SK-N-SH (cell line): Measurements from ENCODE around the gene R3HDML. TPM values are rescaled to one million over a fixed set of nuclear protein-coding genes. Genes with fewer than 3 reads are reported as not detected.
"Not testable (repeated sequence)": the region's sequence is repeated elsewhere in the genome, so short reads cannot be mapped to it uniquely, and the experiment has no call there.

Experiments
- CTCF ChIA-PET: fragments of 300-600, 350-600 bp; formaldehyde crosslinking; extraction: SDS; loops from one replicate; lab custom pipeline; 2021; lab: Yijun Ruan, JAX
- POLR2A ChIA-PET: fragments of 350-600 bp; sonication (Branson Sonifier 250); formaldehyde crosslinking; extraction: SDS; loops from one replicate; lab custom pipeline; 2020; ENCODE audit warnings: antibody characterized with exemption, inconsistent platforms; lab: Yijun Ruan, JAX
- DNase-seq: peaks from one replicate; pipeline ENCODE4 v3.0.0; 2012
- H2AFZ ChIP-seq: fragments of 200-600 bp; sonication (generic); 2 replicates; pipeline ENCODE4 v1.8.1; 2016; ENCODE audit warnings: antibody characterized with exemption, mild to moderate bottlenecking, low read depth
- H3F3A ChIP-seq: fragments of 200-600 bp; sonication (generic); replicated peaks from 2 replicates; pipeline ENCODE3; 2016; ENCODE audit warnings: antibody characterized with exemption, mild to moderate bottlenecking; ENCODE audit not compliant: insufficient read depth
- H3K27ac ChIP-seq, 2 experiments: fragments of 200-500 bp in 1 of 2; fragments of 200-600 bp in 1 of 2; sonication (Bioruptor generic) in 1 of 2; sonication (generic), shearing (Covaris generic) in 1 of 2; 2 replicates each; pipeline versions ENCODE4 v1.5.1 to v1.6.1; 2014 to 2016; ENCODE audit warnings: low read depth in 2 of 2, inconsistent platforms in 1 of 2, low read length in 1 of 2, mild to moderate bottlenecking in 1 of 2, mixed read lengths in 1 of 2
- H3K27me3 ChIP-seq: fragments of 200-600 bp; sonication (generic), shearing (Covaris generic); 2 replicates; pipeline ENCODE4 v1.6.1; 2016; ENCODE audit warnings: mixed run types; ENCODE audit not compliant: insufficient read depth
- H3K36me3 ChIP-seq, 2 experiments: fragments of 200-500 bp in 1 of 2; fragments of 200-600 bp in 1 of 2; sonication (Bioruptor generic) in 1 of 2; sonication (generic) in 1 of 2; replicated peaks in 1 of 2; 2 replicates each; pipeline versions ENCODE3 to v1.5.1; 2014 to 2016; ENCODE audit warnings: low read length in 1 of 2, mild to moderate bottlenecking in 1 of 2; ENCODE audit not compliant: insufficient read depth in 2 of 2, control insufficient read depth in 1 of 2
- H3K4me1 ChIP-seq, 2 experiments: fragments of 200-500 bp in 1 of 2; fragments of 200-600 bp in 1 of 2; sonication (Bioruptor generic) in 1 of 2; sonication (generic), shearing (Covaris generic) in 1 of 2; 2 replicates each; pipeline versions ENCODE4 v1.5.1 to v1.6.1; 2014 to 2016; ENCODE audit warnings: low read depth in 1 of 2, low read length in 1 of 2, mixed run types in 1 of 2; ENCODE audit not compliant: insufficient read depth in 2 of 2, control insufficient read depth in 1 of 2
- H3K4me2 ChIP-seq: fragments of 200-600 bp; sonication (generic), shearing (Covaris generic); 2 replicates; pipeline ENCODE4 v1.6.1; 2017; ENCODE audit warnings: mixed run types
- H3K4me3 ChIP-seq, 2 experiments: fragments of 200-500 bp in 1 of 2; fragments of 200-600 bp in 1 of 2; sonication (Bioruptor generic) in 1 of 2; sonication (generic), shearing (Covaris generic) in 1 of 2; 2 replicates each; pipeline versions ENCODE4 v1.5.1 to v1.8.1; 2014 to 2016; ENCODE audit warnings: low read depth in 2 of 2, inconsistent platforms in 1 of 2, low read length in 1 of 2, mild to moderate bottlenecking in 1 of 2, mixed read lengths in 1 of 2, moderate library complexity in 1 of 2
- H3K79me2 ChIP-seq: fragments of 200-600 bp; sonication (generic); 2 replicates; pipeline ENCODE4 v1.8.1; 2017; ENCODE audit warnings: mild to moderate bottlenecking; ENCODE audit not compliant: insufficient read depth
- H3K9ac ChIP-seq: fragments of 200-600 bp; sonication (generic); 2 replicates; pipeline ENCODE4 v1.6.1; 2017; ENCODE audit warnings: mixed run types
- H3K9me2 ChIP-seq: fragments of 200-600 bp; sonication (generic); 2 replicates; pipeline ENCODE4 v1.6.1; 2017; ENCODE audit warnings: mixed run types
- H3K9me3 ChIP-seq: fragments of 200-600 bp; sonication (generic); 2 replicates; pipeline ENCODE4 v1.6.1; 2017; ENCODE audit warnings: mixed run types, mild to moderate bottlenecking, moderate library complexity
- H4K20me1 ChIP-seq: fragments of 200-600 bp; sonication (generic); 2 replicates; pipeline ENCODE4 v1.6.1; 2017; ENCODE audit warnings: mild to moderate bottlenecking, mixed run types; ENCODE audit not compliant: insufficient read depth
- FOSL2 ChIP-seq: IDR thresholded peaks from 2 replicates; pipeline ENCODE4 v1.4.0; 2012; ENCODE audit warnings: low read depth, mild to moderate bottlenecking, moderate library complexity, borderline replicate concordance
- FOXJ3 ChIP-seq: sonication (generic); formaldehyde crosslinking; IDR thresholded peaks from 2 replicates; pipeline ENCODE4 v1.5.1; 2020; ENCODE audit warnings: mild to moderate bottlenecking, missing genetic modification reagents
- MXI1 ChIP-seq: IDR thresholded peaks from 2 replicates; pipeline ENCODE4 v1.6.1; 2012; ENCODE audit warnings: mild to moderate bottlenecking, low read depth, low read length, improper control_type of control experiment
- SIN3A ChIP-seq: IDR thresholded peaks from 2 replicates; pipeline ENCODE4 v1.6.1; 2012; ENCODE audit warnings: low read depth, mild to moderate bottlenecking, low read length, moderate library complexity, borderline replicate concordance
- TAF1 ChIP-seq: IDR thresholded peaks from 2 replicates; pipeline ENCODE4 v1.6.1; 2012; ENCODE audit warnings: low read depth, mild to moderate bottlenecking, low read length, moderate library complexity, borderline replicate concordance
- YY1 ChIP-seq: IDR thresholded peaks from 2 replicates; pipeline ENCODE4 v1.4.0; 2012; ENCODE audit warnings: low read depth, mild to moderate bottlenecking
- WGBS: methylation state at CpG from one replicate; pipeline ENCODE4 v1.1.6; 2017; ENCODE audit warnings: low lambda C conversion rate; 5-methylcytosine and 5-hydroxymethylcytosine counted together
- polyA plus RNA-seq, 3 experiments: library from polyadenylated mRNA; depleted of rRNA; stranded (reverse); fragments of >200 nt; gene quantifications; 2 replicates each; pipeline ENCODE4 v1.2.3, GENCODE V29; 2012
- TF ChIP-seq, protein P1 (sequence below): IDR thresholded peaks from 2 replicates; pipeline ENCODE4; 2012
- TF ChIP-seq, protein P2 (sequence below): IDR thresholded peaks from 2 replicates; pipeline ENCODE4 v1.4.0; 2012; ENCODE audit warnings: low read depth, borderline replicate concordance
- TF ChIP-seq, protein P3 (sequence below): fragments of 150-350 bp; IDR thresholded peaks from 2 replicates; pipeline ENCODE4 v1.6.1; 2017; ENCODE audit warnings: antibody characterized with exemption, low read length, low read depth, borderline replicate concordance
- TF ChIP-seq, protein P4 (sequence below): fragments of 200-600 bp; sonication (generic); IDR thresholded peaks from 2 replicates; pipeline ENCODE4 v1.6.1; 2017; ENCODE audit warnings: antibody characterized with exemption, mild to moderate bottlenecking, moderate library complexity

Gene R3HDML
- polyA plus RNA-seq, 1 of the 3 experiments (the other 2 are of a cell fraction), result not detected

- H3K27ac ChIP-seq, H3K4me2 ChIP-seq, H3K4me3 ChIP-seq, H3K4me1 ChIP-seq, H3K36me3 ChIP-seq, H4K20me1 ChIP-seq, DNase-seq, H3K9me2 ChIP-seq, H3K9ac ChIP-seq, H3K79me2 ChIP-seq, H2AFZ ChIP-seq, POLR2A ChIA-PET, H3K27me3 ChIP-seq, H3K9me3 ChIP-seq, H3F3A ChIP-seq: not testable (repeated sequence)
- WGBS, result 97% methylated on average over 20 of the region's 42 CpGs
- CTCF ChIA-PET, result interaction anchor here (1.7 kb wide), 1 partner anchor 12 kb away, joined by 7 read pairs; the partner anchor contains the start of gene FITM2
These were observed 37.8 kb upstream of the R3HDML start for GRCh38 chr20:44299011-44299535.

DNA sequence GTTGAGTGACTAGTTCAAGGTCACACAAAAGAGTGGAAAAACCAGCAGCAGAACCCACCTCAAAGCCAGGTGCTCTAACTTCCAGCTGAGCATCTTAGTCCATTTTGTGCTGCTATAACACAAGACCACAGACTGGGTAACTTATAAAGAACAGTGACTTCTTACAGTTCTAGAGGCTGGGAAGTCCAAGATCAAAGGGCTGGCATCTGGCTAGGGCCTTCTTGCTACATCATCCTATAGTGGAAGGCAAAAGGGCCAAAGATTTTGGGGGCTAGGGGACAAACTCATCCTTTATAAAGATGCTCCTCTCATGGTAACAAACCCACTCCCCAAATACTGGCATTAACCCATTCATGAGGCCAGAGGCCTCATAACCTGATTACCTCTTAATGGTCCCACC is 35.6 kb upstream of the R3HDML start:
- POLR2A ChIA-PET, result no interaction called here
- Histone ChIP-seq H3K9ac (no peak overlapping the region), H3K36me3 (peaks cover 1 to 3% of the 10 kb centered on the region in 2 experiments), H3K4me2 (no peak overlapping the region), H3K9me3 (no peaks in the 10 kb centered on the region), H3K27me3 (no peaks in the 10 kb centered on the region), H3K9me2 (no peaks in the 10 kb centered on the region), H3F3A (no peaks in the 10 kb centered on the region), H2AFZ (no peak overlapping the region), H3K4me3 (no peak overlapping the region), H4K20me1 (no peaks in the 10 kb centered on the region), H3K27ac (no peak overlapping the region), H3K4me1 (no peaks in the 10 kb centered on the region), H3K79me2 (no peaks in the 10 kb centered on the region)
- CTCF ChIA-PET, result interaction anchor here (1.3 to 1.6 kb wide), 3 partner anchors 10 to 86 kb away, joined by 3 to 11 read pairs (median 7); partner anchors contain the start of gene FITM2
- DNase-seq, result no peak
- TF ChIP-seq YY1 (no peak), SIN3A (no peak), TAF1 (no peak), FOXJ3 (CRISPR knock-in tag) (no peak), FOSL2 (no peak), MXI1 (no peak)
- TF ChIP-seq, protein P1, sequence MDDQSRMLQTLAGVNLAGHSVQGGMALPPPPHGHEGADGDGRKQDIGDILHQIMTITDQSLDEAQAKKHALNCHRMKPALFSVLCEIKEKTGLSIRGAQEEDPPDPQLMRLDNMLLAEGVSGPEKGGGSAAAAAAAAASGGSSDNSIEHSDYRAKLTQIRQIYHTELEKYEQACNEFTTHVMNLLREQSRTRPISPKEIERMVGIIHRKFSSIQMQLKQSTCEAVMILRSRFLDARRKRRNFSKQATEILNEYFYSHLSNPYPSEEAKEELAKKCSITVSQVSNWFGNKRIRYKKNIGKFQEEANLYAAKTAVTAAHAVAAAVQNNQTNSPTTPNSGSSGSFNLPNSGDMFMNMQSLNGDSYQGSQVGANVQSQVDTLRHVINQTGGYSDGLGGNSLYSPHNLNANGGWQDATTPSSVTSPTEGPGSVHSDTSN, result no peak
- TF ChIP-seq, protein P2, sequence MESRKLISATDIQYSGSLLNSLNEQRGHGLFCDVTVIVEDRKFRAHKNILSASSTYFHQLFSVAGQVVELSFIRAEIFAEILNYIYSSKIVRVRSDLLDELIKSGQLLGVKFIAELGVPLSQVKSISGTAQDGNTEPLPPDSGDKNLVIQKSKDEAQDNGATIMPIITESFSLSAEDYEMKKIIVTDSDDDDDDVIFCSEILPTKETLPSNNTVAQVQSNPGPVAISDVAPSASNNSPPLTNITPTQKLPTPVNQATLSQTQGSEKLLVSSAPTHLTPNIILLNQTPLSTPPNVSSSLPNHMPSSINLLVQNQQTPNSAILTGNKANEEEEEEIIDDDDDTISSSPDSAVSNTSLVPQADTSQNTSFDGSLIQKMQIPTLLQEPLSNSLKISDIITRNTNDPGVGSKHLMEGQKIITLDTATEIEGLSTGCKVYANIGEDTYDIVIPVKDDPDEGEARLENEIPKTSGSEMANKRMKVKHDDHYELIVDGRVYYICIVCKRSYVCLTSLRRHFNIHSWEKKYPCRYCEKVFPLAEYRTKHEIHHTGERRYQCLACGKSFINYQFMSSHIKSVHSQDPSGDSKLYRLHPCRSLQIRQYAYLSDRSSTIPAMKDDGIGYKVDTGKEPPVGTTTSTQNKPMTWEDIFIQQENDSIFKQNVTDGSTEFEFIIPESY, result no peak
- TF ChIP-seq, protein P3, sequence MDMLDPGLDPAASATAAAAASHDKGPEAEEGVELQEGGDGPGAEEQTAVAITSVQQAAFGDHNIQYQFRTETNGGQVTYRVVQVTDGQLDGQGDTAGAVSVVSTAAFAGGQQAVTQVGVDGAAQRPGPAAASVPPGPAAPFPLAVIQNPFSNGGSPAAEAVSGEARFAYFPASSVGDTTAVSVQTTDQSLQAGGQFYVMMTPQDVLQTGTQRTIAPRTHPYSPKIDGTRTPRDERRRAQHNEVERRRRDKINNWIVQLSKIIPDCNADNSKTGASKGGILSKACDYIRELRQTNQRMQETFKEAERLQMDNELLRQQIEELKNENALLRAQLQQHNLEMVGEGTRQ, result no peak
- TF ChIP-seq, protein P4, sequence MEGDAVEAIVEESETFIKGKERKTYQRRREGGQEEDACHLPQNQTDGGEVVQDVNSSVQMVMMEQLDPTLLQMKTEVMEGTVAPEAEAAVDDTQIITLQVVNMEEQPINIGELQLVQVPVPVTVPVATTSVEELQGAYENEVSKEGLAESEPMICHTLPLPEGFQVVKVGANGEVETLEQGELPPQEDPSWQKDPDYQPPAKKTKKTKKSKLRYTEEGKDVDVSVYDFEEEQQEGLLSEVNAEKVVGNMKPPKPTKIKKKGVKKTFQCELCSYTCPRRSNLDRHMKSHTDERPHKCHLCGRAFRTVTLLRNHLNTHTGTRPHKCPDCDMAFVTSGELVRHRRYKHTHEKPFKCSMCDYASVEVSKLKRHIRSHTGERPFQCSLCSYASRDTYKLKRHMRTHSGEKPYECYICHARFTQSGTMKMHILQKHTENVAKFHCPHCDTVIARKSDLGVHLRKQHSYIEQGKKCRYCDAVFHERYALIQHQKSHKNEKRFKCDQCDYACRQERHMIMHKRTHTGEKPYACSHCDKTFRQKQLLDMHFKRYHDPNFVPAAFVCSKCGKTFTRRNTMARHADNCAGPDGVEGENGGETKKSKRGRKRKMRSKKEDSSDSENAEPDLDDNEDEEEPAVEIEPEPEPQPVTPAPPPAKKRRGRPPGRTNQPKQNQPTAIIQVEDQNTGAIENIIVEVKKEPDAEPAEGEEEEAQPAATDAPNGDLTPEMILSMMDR, result no peak
